ENCODE measurements around the gene NTM.

- no peak for TF ChIP-seq CTCF (IDR thresholded peaks at IDR 0.05)
- no peak for TF ChIP-seq POLR2A (IDR thresholded peaks at IDR 0.05)
Measured at GRCh38 chr11:131771471-131771870, 401.1 kb downstream of the NTM start.
